HepG2 (cell line): ENCODE results near the gene YIF1A. TPM values are rescaled to one million over a fixed set of nuclear protein-coding genes. Genes with fewer than 3 reads are reported as not detected.

Source experiments
- BORCS8-MEF2B ChIP-seq: sonication (generic); formaldehyde crosslinking; IDR thresholded peaks from 2 replicates; pipeline ENCODE4 v1.8.0; 2022; ENCODE audit warnings: mild to moderate bottlenecking, missing genetic modification reagents
- DMTF1 ChIP-seq: sonication (generic); formaldehyde crosslinking; IDR thresholded peaks from 2 replicates; pipeline ENCODE4 v1.4.0; 2020; ENCODE audit warnings: mild to moderate bottlenecking, missing genetic modification reagents
- DPF2 ChIP-seq: sonication (generic); formaldehyde crosslinking; IDR thresholded peaks from 2 replicates; pipeline ENCODE4 v1.4.0; 2020; ENCODE audit warnings: mild to moderate bottlenecking, low read depth, missing genetic modification reagents, borderline replicate concordance
- DRAP1 ChIP-seq: IDR thresholded peaks from 2 replicates; pipeline ENCODE4 v1.6.1; 2016; ENCODE audit warnings: missing genetic modification reagents, missing compliant biosample characterization
- ERF ChIP-seq: IDR thresholded peaks from 2 replicates; pipeline ENCODE4 v1.6.1; 2018; ENCODE audit warnings: missing biosample characterization, missing genetic modification reagents
- FIP1L1 ChIP-seq: fragments of 200-400 bp; formaldehyde crosslinking; IDR thresholded peaks from 2 replicates; pipeline ENCODE4 v1.6.1; 2018; ENCODE audit warnings: low read depth, mild to moderate bottlenecking, low read length, moderate library complexity, borderline replicate concordance; ENCODE audit not compliant: insufficient read depth
- FOSL2 ChIP-seq: sonication (generic); formaldehyde crosslinking; IDR thresholded peaks from 2 replicates; pipeline ENCODE4 v1.4.0; 2020; ENCODE audit warnings: missing genetic modification reagents
- GZF1 ChIP-seq: sonication (generic); formaldehyde crosslinking; IDR thresholded peaks from 2 replicates; pipeline ENCODE4 v1.5.1; 2020; ENCODE audit warnings: mild to moderate bottlenecking, missing genetic modification reagents
- HES4 ChIP-seq: sonication (generic); formaldehyde crosslinking; IDR thresholded peaks from 2 replicates; pipeline ENCODE4 v1.9.0; 2021; ENCODE audit warnings: mild to moderate bottlenecking, missing genetic modification reagents, borderline replicate concordance
- ISX ChIP-seq: sonication (generic); formaldehyde crosslinking; conservative IDR thresholded peaks from 2 replicates; pipeline ENCODE4 v1.5.0; 2020; ENCODE audit warnings: missing genetic modification reagents
- KAT8 ChIP-seq: IDR thresholded peaks from 2 replicates; pipeline ENCODE4 v1.6.1; 2016; ENCODE audit warnings: missing genetic modification reagents, missing compliant biosample characterization
- NFKB2 ChIP-seq: sonication (generic); formaldehyde crosslinking; IDR thresholded peaks from 2 replicates; pipeline ENCODE4 v1.4.0; 2020; ENCODE audit warnings: missing genetic modification reagents, borderline replicate concordance
- NR2C2 ChIP-seq: sonication (generic); formaldehyde crosslinking; IDR thresholded peaks from 2 replicates; pipeline ENCODE4 v1.4.0; 2020; ENCODE audit warnings: missing genetic modification reagents, mild to moderate bottlenecking, moderate library complexity, borderline replicate concordance
- POLR2A ChIP-seq, 2 experiments: IDR thresholded peaks; 2 replicates each; pipeline ENCODE4 v1.6.1; 2011; ENCODE audit warnings: low read depth in 2 of 2, low read length in 2 of 2, mild to moderate bottlenecking in 1 of 2, moderate library complexity in 1 of 2; ENCODE audit not compliant: insufficient read depth in 1 of 2
- SOX5 ChIP-seq: IDR thresholded peaks from 2 replicates; pipeline ENCODE4 v1.6.1; 2016; ENCODE audit warnings: borderline replicate concordance
- YEATS2 ChIP-seq: sonication (generic); formaldehyde crosslinking; IDR thresholded peaks from 2 replicates; pipeline ENCODE4 v1.4.0; 2020; ENCODE audit warnings: missing genetic modification reagents, borderline replicate concordance
- ZBTB3 ChIP-seq: sonication (generic); formaldehyde crosslinking; IDR thresholded peaks from 2 replicates; pipeline ENCODE4 v1.4.0; 2020; ENCODE audit warnings: low read depth, mild to moderate bottlenecking, moderate library complexity, missing genetic modification reagents, borderline replicate concordance
- ZMYM3 ChIP-seq: sonication (generic); formaldehyde crosslinking; IDR thresholded peaks from 2 replicates; pipeline ENCODE4 v1.5.1; 2020; ENCODE audit warnings: mild to moderate bottlenecking, missing genetic modification reagents
- ZNF274 ChIP-seq: sonication (generic); formaldehyde crosslinking; IDR thresholded peaks from 2 replicates; pipeline ENCODE4 v1.5.1; 2020; ENCODE audit warnings: mild to moderate bottlenecking, missing genetic modification reagents
- ZNF275 ChIP-seq: sonication (generic); formaldehyde crosslinking; IDR thresholded peaks from 2 replicates; pipeline ENCODE4 v1.8.0; 2022; ENCODE audit warnings: missing genetic modification reagents, mild to moderate bottlenecking, inconsistent platforms, borderline replicate concordance
- ZNF33B ChIP-seq: sonication (generic); formaldehyde crosslinking; IDR thresholded peaks from 2 replicates; pipeline ENCODE4 v1.5.1; 2020; ENCODE audit warnings: mild to moderate bottlenecking, missing genetic modification reagents
- ZNF547 ChIP-seq: sonication (generic); formaldehyde crosslinking; IDR thresholded peaks from 2 replicates; pipeline ENCODE4 v1.5.1; 2020; ENCODE audit warnings: mild to moderate bottlenecking, missing genetic modification reagents
- ZNF570 ChIP-seq: sonication (generic); formaldehyde crosslinking; IDR thresholded peaks from 2 replicates; pipeline ENCODE4 v1.4.0; 2020; ENCODE audit warnings: mild to moderate bottlenecking, missing genetic modification reagents, borderline replicate concordance
- ZNF652 ChIP-seq: IDR thresholded peaks from 2 replicates; pipeline ENCODE4 v1.6.1; 2016; ENCODE audit warnings: low read depth, borderline replicate concordance
- polyA plus RNA-seq, 8 experiments: library from polyadenylated mRNA; depleted of rRNA in 3 of 8; stranded (reverse) in 7 of 8; unstranded in 1 of 8; fragments of >200 nt; fragmentation: Illumina TruSeq in 4 of 8; extraction: Trizol in 4 of 8; gene quantifications; 2 replicates each; pipeline versions ENCODE4 v1.2.1 to v1.2.3, GENCODE V29; 2011 to 2016; ENCODE audit warnings: low read depth in 4 of 8, missing spikeins in 1 of 8, mixed read lengths in 1 of 8; ENCODE audit not compliant: insufficient read depth in 1 of 8
- total RNA-seq, 5 experiments: library from RNA; depleted of rRNA; stranded (reverse); fragments of >200 nt; fragmentation: Illumina TruSeq; extraction: Trizol; gene quantifications; 2 replicates each; pipeline ENCODE4 v1.2.3, GENCODE V29; 2016; ENCODE audit warnings: low read depth in 1 of 5
- TF ChIP-seq, protein P1 (sequence below): sonication (generic); formaldehyde crosslinking; IDR thresholded peaks from 2 replicates; pipeline ENCODE4 v1.5.1; 2020; ENCODE audit warnings: mild to moderate bottlenecking, missing genetic modification reagents, moderate library complexity

Gene YIF1A
- total and polyA plus RNA-seq, 2 of the 13 experiments (the other 11 are each of a cell fraction or from before 2014, with no cell fraction given), result 133 to 145 TPM

DNA sequence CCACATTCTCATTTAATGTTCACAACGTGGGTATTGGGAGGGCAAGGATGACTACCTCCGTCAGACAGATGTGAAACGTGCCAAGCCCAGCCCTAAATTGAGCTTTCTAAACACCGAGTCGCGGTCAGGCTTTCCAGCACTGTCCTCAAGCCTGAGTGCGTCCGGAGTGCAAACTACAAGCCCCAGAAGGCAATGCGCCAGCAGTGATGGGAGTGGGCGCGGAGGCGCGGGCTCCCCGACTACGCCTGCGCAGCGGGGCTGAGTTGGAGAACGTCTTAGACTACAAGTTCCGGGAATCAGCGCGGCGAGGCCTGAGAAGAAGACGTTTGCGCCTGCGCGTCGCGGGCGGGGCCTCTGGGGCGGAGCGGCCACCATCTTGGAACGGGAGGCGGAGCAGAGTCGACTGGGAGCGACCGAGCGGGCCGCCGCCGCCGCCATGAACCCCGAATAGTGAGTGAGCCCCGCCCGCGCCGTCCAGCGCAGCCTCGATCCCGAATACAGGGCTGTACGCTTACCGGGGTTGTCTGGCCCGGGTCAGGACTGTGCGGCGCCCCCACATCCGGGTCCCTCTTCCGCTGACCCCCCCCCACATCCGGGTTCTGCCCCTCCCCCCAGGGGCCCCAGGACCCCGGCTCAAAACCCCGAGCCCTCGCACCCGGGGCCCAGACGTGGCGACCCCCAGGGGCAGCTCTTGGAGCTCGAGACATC, 20.5 kb downstream of the YIF1A start, which contains the start of gene RAB1B (continued):
- TF ChIP-seq, protein P1, sequence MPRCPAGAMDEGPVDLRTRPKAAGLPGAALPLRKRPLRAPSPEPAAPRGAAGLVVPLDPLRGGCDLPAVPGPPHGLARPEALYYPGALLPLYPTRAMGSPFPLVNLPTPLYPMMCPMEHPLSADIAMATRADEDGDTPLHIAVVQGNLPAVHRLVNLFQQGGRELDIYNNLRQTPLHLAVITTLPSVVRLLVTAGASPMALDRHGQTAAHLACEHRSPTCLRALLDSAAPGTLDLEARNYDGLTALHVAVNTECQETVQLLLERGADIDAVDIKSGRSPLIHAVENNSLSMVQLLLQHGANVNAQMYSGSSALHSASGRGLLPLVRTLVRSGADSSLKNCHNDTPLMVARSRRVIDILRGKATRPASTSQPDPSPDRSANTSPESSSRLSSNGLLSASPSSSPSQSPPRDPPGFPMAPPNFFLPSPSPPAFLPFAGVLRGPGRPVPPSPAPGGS (CRISPR knock-in tag), result peak; percentile 47; the same call in 1 of the 2 replicates
- TF ChIP-seq FIP1L1, result no peak
- TF ChIP-seq ERF (CRISPR knock-in tag), result no peak; the same call in 1 of the 2 replicates
- TF ChIP-seq ZBTB3, result 0 out of 2 replicates have a peak, but pooled peaks have one; percentile 49
- no peak for TF ChIP-seq DPF2
- TF ChIP-seq KAT8, result no peak
- peak; percentile 53; the same call in 1 of the 2 replicates for TF ChIP-seq YEATS2 (CRISPR knock-in tag)
- peak; percentile 57; the same call in 1 of the 2 replicates for TF ChIP-seq ZNF33B (CRISPR knock-in tag)
- peak; percentile 38; the same call in 1 of the 2 replicates for TF ChIP-seq DRAP1 (CRISPR knock-in tag)
- TF ChIP-seq ZMYM3 (CRISPR knock-in tag), result no peak
- TF ChIP-seq SOX5 (CRISPR knock-in tag), result peak; percentile 46; the same call in 1 of the 2 replicates
- TF ChIP-seq POLR2A (IDR thresholded peaks at IDR 0.05; ENCODE audit: insufficient read depth in 1 of 2, low read depth in 2 of 2, low read length in 2 of 2), result peak; percentile 42 to 62; a peak in 3 of 4 replicates
- TF ChIP-seq BORCS8-MEF2B, result 0 out of 2 replicates have a peak, but pooled peaks have one; percentile 2
- TF ChIP-seq ZNF652 (CRISPR knock-in tag), result no peak
- TF ChIP-seq FOSL2, result no peak
- 0 out of 2 replicates have a peak, but pooled peaks have one; percentile 3 for TF ChIP-seq ZNF275 (CRISPR knock-in tag)
- TF ChIP-seq DMTF1 (CRISPR knock-in tag), result peak; percentile 86; the same call in 1 of the 2 replicates
- no peak for TF ChIP-seq ISX (CRISPR knock-in tag)
- TF ChIP-seq HES4 (CRISPR knock-in tag), result 0 out of 2 replicates have a peak, but pooled peaks have one; percentile 11
- 0 out of 2 replicates have a peak, but pooled peaks have one; percentile 52 for TF ChIP-seq NFKB2 (CRISPR knock-in tag)
- peak; percentile 75; the same call in 1 of the 2 replicates for TF ChIP-seq NR2C2 (CRISPR knock-in tag)
- no peak for TF ChIP-seq GZF1 (CRISPR knock-in tag)
- TF ChIP-seq ZNF547 (CRISPR knock-in tag), result no peak
- TF ChIP-seq ZNF274 (CRISPR knock-in tag), result 0 out of 2 replicates have a peak, but pooled peaks have one; percentile 9
- no peak for TF ChIP-seq ZNF570 (CRISPR knock-in tag)
